NT2/D1 (cell line): Measurements from ENCODE around the gene BCL2L11.

Experiments used
- YY1 ChIP-seq: IDR thresholded peaks from 2 replicates; pipeline ENCODE4 v1.6.1; 2011; ENCODE audit not compliant: insufficient read length, insufficient read depth
- ZNF274 ChIP-seq: IDR thresholded peaks from 2 replicates; pipeline ENCODE4 v1.6.1; 2011; ENCODE audit warnings: mild to moderate bottlenecking, low read depth, low read length

- TF ChIP-seq ZNF274: no peak
- TF ChIP-seq YY1: no peak
These were observed 89.3 kb downstream of the BCL2L11 start for GRCh38 chr2:111210036-111210435.
